AG09309 (cell line): ENCODE data around the gene NAA20.

Experiments used
- DNase-seq: peaks from one replicate; pipeline ENCODE4 v3.0.0-alpha.2; 2010; ENCODE audit warnings: low read depth
- H3K4me3 ChIP-seq: 2 replicates; pipeline ENCODE4 v1.5.1; 2011; ENCODE audit warnings: mild to moderate bottlenecking, low read depth, low read length, moderate library complexity; ENCODE audit not compliant: control insufficient read depth
- CTCF ChIP-seq: IDR thresholded peaks from 2 replicates; pipeline ENCODE4 v1.5.1; 2011; ENCODE audit warnings: mild to moderate bottlenecking, low read depth, low read length, inconsistent platforms; ENCODE audit not compliant: insufficient read depth, control insufficient read depth; ENCODE audit errors: missing control alignments

Gene NAA20

GRCh38 chr20:19996222-19996621, 20.9 kb upstream of the NAA20 start:
- no peak for TF ChIP-seq CTCF
- no peak for DNase-seq
- no peak overlapping the region for H3K4me3 ChIP-seq

- TF ChIP-seq CTCF = no peak
- no peak overlapping the region for H3K4me3 ChIP-seq
- DNase-seq = no peak
These were observed 20.2 kb upstream of the NAA20 start for GRCh38 chr20:19996917-19997316.

GRCh38 chr20:19998990-19999705, 18.0 kb upstream of the NAA20 start:
- H3K4me3 ChIP-seq = no peak overlapping the region
- no peak for TF ChIP-seq CTCF
- DNase-seq = no peak

GRCh38 chr20:20000211-20000968, 16.8 kb upstream of the NAA20 start:
- DNase-seq = no peak
- no peak for TF ChIP-seq CTCF
- H3K4me3 ChIP-seq = no peak overlapping the region

GRCh38 chr20:20002101-20002998, 14.8 kb upstream of the NAA20 start:
- DNase-seq = no peak
- no peak overlapping the region for H3K4me3 ChIP-seq
- TF ChIP-seq CTCF = no peak
